ENCODE measurements around the gene PLXNC1.
A peak's percentile ranks its signal among the peaks of the same experiment; 100 is the strongest.

PLXNC1 gene

DNA sequence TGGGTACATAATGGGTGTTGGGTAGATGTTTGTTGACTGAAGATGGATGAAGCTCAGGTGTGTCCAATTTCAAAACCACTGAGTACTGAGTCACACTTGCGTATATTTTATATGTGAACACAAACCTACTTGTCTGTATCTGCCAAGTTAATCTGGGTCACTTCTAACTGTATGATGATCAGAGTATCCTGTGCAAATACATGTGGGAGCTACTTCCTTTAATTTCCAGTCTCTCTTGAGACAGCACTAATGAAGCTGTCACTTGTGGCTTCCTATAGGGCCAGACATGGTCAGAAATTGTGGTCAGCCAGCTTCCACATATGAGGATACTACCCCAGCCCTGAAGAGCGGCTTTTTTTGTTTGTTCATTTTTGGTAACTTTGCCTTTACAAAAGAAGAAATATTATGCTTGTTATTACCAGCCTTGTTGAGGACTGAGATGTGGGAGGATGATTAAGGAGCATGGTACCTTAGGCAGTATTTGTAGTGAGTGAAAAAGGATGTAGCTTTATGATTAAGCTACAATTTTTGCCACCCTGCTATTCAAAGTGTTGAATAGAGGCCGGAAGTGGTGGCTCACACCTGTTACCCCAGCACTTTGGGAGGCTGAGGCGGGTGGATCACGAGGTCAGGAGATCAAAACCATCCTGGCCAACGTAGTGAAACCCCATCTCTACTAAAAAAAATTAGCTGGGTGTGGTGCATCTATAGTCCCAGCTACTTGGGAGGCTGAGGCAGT is 32.4 kb downstream of the PLXNC1 start:
- no peak for DNase-seq (ENCODE audit: low spot score)

DNA sequence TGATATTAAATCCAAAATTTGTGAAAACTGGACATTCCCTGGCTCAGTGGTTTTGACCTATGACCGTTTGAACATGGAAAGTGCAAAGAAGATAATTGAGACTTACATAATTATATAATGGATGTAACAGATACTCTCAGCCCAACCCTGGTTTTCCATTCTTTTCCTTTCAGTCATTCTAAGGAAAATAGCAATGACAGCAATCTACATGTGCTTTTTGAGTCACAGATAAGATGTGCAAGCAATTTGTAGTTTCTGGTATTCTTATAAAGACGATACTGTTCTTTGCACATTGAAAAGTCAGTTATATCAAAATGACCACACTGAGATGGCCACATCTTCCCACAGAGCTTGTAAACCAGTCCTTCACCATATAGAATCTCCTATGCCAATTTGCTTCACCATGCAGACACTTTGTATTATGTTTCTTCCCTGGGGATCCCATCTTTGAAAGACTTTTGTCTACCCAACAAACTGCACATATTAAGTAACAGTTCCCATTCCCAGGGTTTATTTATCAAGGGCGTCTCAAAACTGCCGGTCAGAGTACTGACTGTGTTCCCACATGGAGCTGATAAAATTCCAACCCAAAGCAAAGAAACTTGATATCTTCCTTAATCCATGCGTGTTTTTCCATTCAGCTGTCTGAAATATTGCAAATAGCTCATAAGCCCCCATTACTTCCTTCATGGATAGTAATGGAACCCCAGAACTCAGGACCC is 34.8 kb downstream of the PLXNC1 start:
- DNase-seq (ENCODE audit: low spot score) = no peak

DNA sequence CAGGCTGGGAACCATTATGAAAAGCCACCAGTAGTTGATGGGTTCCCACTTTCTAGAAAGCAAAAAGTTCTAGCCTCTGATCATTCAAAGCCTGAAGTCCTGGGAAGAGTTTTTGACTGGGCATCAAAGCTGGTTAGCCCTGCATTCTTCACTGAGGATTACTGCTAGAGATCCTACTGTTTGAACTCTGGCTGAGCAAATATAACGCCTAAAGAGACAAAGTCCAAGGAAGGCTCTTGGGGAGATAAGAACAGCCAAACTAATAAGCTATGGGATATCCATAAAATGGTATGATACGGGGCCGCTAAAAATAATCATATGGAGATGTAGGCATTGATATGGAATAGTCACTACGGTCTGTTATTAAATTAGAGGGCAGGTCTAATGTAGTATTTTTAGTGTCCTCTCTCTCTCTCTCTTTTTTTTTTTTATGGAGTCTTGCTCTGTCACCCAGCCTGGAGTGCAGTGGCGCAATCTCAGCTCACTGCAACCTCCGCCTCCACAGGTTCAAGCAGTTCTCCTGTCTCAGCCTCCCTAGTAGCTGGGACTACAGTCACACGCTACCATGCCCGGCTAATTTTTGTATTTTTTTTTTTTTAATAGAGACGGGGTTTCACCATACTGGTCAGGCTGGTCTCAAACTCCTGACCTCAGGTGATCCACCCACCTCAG is 35.5 kb downstream of the PLXNC1 start:
- DNase-seq (ENCODE audit: low spot score) = no peak

DNA sequence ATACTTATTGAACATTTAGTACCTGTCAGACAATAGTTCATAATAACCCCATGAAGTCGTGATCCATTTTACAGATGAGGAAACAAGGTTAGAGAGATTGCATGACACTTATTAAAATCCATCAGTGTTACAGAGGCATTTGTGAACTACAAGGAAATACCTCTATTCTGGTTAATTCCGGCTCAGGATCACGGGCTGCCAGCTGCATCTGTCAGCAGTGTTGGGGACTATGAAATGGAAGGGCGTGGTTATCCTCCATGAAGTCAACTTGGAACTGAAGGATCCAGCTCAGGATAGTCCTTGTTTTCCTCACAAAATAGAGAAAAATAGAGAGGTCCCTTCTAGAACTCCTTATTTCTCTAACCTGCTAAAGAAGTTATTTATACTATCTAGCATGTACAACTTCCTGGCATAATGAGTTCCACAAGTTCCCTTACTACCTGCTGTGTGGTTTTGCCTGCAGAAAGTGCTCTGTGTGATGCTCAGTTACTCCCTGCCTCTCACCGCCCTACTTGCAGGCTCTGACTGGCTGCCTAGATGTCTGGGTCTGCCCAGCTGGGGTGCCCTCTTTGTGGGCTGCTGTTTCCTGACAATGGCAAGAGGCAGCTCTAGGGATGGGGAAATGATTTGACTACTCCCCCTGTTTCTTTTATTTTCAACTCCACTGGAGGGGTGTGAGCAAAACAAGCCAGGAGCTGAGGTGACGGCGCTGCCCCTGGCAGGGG is 36.8 kb downstream of the PLXNC1 start:
- DNase-seq (ENCODE audit: low spot score) = no peak

DNA sequence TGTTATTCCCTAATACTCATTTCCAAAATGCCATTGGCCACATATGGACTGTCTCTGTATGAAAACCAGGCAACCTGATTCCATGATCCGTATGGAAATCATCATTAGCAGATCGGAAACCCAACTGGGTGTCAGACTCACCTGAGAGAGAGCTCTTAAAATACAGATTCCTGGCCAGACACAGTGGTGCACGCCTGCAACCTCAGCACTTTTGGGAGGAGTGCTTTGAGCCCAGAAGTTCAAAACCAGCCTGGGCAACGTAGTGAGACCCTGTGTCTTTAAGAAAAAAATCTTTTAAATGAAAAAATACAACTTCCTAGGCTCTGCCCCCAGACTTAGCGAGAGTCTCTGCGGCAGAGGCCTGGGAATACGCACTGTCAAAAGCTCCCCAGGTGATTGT is 37.4 kb downstream of the PLXNC1 start:
- DNase-seq (ENCODE audit: low spot score) = no peak

DNA sequence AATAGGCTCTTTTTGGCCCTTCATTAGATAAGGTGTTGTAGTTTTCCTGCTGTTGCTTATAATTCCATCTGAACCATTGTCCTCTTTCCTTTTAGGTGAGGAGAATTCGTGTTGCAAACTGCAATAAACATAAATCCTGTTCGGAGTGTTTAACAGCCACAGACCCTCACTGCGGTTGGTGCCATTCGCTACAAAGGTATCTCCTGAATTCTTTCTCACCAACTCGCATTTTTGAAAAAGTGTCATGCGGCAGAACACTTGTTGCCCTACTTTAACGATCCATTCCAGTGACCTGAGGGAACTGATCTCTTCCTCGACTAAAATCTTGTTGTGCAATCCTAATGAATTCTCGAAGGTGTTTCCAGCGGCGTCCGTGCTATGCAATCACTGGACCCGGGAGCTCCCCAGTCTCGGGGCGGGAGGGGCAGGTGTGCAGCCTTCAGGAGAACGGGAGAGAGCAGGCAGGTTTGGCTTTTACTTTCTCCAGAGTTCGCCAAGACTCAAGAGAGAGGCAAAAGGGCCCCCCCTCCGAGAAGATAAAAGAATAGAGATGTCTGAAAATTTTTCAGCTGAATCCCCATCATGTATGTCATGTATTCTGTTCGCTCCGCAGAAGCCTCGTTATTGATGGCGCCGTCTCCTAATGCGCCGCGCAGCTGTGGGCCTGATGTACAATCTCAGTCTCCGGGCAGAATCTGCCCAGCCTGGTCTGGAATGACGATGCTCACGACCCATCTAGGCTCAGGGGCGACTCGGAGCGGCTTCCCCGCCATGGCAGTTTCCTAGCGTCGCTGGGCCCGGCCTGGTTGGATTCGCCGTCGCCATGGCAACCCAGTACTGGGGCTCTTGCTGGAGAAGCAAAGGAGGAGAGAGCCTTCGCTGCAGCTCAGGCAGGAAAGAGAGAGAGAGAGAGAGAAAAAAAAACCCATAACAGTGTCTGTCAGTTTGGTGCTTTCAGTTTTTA is 38.2 kb downstream of the PLXNC1 start:
- peak; percentile 86 for DNase-seq (ENCODE audit: low spot score)

DNA sequence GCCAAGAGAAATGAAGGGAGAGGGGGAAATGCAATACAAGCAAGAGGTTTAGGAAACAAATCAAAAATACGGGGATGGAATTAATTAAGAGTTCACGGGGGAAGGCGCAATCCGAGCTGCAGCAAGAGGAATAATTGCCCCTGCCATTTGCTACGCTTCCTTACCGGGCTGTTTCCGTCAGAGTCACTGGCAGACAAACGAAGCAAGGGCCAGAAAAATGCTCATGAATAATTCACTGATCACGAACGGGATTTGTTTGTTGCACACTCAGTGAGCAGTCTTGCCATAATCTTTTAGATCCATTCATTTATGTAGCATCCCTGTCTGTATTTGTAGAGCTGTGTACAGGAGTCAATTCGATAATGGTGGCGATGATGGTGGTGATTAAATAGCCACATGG is 39.0 kb downstream of the PLXNC1 start:
- peak; percentile 38 for DNase-seq (ENCODE audit: low spot score)

DNA sequence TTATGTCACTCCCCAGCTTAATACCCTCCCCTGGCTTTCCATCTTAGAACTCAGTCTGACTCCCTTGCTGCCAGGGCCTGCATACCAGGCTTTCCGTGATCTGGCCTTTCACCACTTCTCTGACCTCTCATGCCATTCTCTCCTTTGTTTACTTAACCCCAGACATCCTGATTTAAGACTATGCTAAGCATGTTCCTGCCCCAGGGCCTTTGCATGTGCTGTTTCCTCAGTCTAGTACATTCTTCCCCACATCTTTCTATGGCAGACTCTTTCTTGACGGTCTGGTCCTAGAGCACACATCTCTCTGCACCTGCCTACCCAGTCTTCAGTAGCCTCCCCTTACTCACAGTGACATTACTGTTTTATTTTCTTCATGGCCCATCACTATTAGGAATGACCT is 42.2 kb downstream of the PLXNC1 start:
- no peak for DNase-seq (ENCODE audit: low spot score)

DNA sequence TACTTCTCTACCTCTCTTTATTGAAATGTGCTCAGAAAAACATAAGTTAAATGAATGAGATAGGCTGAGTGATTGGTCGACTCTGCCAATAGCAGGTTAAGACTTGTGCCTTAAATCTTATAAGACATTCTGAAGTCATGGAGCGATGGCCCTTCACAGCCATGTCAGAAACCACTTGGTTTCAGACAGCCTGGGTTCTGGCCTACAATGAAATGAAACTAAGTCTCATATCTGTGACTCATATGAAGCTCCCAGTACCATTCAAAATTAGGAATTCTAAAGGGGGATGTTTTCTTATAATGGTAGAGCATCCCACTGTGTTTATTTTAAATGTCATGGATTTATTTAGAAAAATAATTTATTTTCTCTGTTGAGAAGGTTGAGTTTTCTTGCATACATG is 42.6 kb downstream of the PLXNC1 start:
- no peak for DNase-seq (ENCODE audit: low spot score)

DNA sequence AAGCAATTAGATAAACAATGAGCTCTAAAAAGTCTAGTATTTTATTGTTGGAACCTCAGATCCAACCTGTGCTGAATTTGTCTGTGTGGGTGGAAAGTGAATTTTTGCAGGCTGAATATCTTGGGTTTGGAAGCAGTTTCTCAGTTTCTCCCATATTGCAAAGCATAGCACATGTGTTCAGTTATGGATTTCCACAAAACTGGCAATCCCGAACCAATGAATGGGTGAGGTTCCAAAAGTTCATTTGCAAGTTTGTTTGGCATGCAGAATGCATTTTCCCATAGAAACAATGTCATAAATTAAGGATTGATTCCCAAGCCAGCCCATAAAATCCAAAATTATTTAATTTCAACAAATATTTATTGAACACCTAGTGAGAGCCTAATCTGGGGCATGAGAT is 43.4 kb downstream of the PLXNC1 start:
- DNase-seq (ENCODE audit: low spot score) = no peak

DNA sequence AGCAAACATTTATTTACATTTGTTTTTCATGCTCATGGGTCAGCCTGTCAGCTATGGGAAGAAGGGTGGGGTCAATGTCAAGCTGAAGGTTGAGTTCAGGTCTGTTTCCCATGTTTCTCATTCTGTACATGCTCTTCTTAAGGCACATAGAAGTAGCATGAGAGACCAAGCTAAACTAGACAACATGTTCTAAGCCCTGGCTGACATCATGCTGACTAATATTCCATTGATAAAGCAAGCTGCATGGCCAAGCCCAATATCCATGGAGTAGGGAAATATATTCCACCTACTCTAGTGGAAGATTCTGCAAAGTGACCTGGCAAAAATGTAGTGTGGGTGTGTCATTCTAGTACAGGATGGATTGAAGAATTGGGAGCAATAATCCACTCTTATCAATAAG is 44.1 kb downstream of the PLXNC1 start:
- no peak for DNase-seq (ENCODE audit: low spot score)

DNA sequence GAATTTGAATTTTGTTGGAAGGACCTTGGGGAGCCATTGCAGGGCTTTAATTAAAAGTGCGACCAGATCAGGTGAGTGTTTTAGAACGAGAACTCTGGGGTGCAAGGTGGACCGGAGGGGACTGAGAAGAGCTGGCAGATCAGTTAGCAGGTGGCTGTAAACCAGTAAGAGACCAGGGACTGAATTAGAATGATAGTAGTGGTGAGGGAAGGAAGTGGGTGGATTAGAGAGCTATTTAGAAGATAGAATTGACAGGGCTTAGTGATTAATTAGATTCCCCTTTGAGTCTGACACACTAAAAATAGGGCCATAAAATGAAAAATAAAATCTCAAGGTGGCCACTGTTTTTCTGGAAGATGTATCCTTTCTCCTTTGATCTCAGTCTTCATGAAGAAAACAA is 44.8 kb downstream of the PLXNC1 start:
- DNase-seq (ENCODE audit: low spot score) = no peak

DNA sequence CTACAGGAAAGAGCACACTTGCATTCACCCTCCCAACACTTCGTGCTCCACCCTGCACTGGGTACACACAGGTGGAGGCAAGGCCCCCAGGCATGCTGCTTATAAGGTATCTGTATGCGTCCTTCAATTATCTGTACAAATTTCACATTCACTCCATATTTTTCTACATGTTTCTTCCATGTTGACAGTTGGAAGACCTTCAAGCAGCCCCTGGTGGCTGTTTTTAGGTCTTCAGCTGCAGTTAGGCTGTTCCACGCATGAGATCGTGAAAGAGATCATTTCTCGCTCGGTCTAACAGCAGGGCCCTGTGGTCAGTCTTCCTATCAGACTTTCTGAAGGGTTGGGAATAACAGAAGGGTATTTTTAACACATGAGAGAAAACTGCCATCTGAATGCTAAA is 47.1 kb downstream of the PLXNC1 start:
- no peak for DNase-seq (ENCODE audit: low spot score)

DNA sequence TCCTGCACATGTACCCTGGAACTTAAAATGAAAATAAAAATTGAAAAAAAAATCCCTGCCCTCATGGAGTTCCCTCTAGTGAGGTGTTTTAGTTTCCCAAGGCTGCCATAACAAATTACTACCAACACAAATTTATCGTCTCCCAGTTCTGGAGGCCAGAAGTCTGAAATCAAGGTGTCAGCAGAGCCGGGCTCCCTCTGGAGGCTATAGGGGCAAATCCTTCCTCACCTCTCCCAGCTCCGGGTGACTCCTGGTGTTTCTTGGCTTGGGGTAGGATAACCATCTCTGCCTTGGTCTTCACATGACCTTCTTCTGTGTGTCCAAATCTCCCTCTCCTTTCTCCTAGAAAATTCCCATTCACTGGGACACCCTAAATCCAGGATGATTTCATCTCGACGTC is 50.1 kb downstream of the PLXNC1 start:
- no peak for DNase-seq (ENCODE audit: low spot score)

DNA sequence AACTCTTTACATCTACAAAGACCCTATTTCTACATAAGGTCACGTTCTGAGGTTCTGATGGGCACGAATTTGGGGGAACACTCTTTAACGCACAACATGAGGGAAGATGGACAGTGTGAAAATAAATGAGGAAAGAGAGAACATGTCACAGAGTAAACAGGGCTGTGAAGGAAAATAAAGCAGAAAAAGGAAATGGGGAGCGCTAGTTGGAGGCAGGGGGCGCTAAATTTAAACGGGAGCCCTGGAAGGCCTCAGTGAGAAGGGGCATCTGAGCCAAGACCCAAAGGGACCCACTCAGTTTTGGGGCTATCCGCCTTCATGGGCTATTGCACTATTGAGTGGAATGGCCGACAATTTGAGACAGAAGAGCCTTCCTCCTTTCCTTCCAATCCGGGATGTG is 50.5 kb downstream of the PLXNC1 start:
- DNase-seq (ENCODE audit: low spot score) = no peak

DNA sequence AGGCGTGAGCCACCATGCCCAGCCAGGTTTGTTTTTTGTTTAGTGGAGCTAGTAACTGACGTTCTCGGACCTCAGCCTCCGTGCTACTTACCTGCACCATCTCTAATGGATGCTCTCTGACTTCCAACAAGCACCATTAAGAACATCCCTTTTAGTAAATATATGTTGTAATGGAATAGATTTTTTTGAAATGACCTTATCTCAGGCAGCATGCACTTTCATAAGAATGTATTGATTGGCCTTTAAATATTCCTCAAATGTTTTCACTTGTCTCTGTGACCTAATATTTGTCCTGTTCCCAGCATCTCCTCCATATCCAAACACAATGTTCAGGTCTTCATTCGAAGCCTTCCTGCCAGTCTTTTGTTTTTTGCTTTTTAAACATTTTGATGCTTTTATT is 51.7 kb downstream of the PLXNC1 start:
- DNase-seq (ENCODE audit: low spot score) = no peak

DNA sequence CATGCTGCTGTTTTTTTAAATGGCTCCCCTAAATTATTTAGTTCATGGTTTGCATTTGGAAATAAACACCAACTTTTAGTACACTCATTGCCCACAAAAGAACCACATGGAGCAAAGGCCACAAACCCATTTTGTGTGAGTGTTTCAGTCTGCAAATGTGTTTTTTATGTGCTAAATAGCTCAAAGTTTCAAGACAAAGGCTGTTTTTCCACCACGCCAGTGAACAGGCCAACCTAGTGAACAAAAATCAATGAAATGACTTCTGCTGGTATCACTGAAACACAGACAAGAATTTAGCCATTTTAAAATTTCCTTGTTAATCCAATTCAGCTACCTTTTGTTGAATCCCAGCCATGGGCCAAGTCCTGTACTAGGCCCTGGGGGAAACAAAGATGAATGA is 52.3 kb downstream of the PLXNC1 start:
- DNase-seq (ENCODE audit: low spot score) = no peak

DNA sequence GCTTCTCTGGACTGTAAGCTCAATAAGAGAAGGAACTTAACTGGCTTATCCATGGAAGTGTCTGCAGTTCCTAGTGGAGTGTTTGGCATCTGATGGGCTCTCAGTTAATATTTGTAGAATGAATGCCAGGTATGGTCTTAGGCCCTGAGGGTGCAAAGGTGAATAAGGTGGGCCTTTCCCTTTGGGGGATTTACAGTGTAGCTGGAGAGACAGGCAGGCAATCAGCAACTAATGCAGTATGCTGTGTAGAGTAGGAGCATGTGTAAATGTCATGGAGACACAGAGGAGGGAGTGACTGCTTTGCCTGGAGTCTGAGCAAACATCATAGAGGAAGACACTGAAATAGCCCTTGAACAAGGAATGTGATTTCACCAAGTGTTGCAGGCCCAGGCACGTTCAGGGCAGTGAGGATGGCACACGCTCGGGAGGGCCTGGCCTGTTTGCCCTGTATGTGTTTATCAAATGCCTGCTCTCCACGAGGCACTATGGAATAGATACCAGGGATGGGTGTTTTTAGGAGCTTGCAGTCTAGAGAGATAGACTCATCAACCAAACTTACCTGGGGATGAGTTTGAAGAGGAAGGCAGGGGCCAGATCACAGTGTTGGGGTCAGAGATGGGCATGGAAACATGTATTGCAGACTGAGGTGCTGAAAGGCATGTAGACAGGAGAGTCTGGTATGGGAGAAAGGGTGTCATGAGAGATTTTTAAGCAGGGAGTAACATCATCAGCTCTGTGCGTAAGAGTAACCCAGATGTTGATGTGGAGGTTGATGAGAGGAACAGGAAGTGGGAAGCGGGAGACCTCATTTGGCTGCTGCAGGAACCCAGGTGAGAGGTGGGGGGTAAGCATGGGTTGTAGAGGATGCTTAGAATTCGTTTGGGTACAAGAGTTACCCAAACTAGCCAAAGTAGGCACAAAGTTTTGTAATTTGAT is 54.1 kb downstream of the PLXNC1 start:
- no peak for DNase-seq (ENCODE audit: low spot score)

DNA sequence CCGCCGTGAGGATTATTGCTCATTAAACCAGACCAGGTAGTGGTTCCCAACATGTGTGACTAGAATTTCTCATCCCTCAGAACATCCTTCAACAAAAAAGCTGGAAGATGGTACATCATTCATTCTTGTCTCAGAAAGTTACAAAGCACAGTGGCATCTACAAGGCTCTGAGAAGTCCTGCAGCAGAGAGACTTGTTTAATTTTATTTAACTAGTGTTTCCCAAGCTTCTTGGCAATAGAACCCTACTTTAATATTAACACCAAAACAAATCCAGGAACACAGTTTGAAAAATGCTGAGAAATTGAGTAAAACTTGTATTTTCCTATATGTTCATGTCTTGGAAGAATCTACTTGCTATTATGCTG is 54.8 kb downstream of the PLXNC1 start:
- DNase-seq (ENCODE audit: low spot score) = no peak

DNA sequence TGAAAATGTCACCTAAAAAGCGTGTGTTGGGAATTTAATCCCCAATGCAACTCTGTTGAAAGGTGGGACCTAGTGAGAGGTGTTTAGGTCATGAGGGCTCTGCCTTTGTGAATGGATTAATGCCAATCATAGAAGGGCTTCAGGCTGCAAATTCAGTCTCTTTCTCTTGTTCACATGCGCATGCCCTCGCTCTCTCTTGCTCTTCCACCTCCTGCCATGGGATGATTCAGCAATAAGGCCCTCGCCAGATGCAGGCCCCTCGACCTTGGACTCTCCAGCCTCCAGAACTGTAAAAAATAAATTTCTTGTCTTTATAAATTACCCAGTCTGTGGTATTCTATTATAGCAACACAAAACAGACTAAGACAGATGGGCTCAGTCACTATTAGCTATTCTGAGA is 55.4 kb downstream of the PLXNC1 start:
- DNase-seq (ENCODE audit: low spot score) = no peak

Data from Ammon's horn (tissue), 1 donor.